T-helper 1 cell treated with Interleukin-12 subunit alpha and Interleukin-12 subunit beta and Interleukin-4 antibody, amounts not matched to agents 30 μg/mL and 1 μg/mL, for 36 hours (primary cell): Measurements from ENCODE around the gene HMGB4.

Experiments used
- H3K27ac Mint-ChIP-seq: one replicate; pipeline ENCODE4 v1.8.0; 2021; ENCODE audit warnings: mild to moderate bottlenecking, mixed read lengths
- H3K27me3 Mint-ChIP-seq: one replicate; pipeline ENCODE4 v1.8.0; 2021; ENCODE audit warnings: low read depth, mixed read lengths
- H3K36me3 Mint-ChIP-seq: one replicate; pipeline ENCODE4 v1.8.0; 2021; ENCODE audit warnings: low read depth, mixed read lengths
- H3K4me1 Mint-ChIP-seq: one replicate; pipeline ENCODE4 v1.8.0; 2021; ENCODE audit warnings: low read depth, mixed read lengths
- H3K4me3 Mint-ChIP-seq: one replicate; pipeline ENCODE4 v1.8.0; 2021; ENCODE audit warnings: mild to moderate bottlenecking, moderate library complexity, mixed read lengths
- H3K9me3 Mint-ChIP-seq: one replicate; pipeline ENCODE4 v1.8.0; 2021; ENCODE audit warnings: mixed read lengths

The HMGB4 gene

DNA sequence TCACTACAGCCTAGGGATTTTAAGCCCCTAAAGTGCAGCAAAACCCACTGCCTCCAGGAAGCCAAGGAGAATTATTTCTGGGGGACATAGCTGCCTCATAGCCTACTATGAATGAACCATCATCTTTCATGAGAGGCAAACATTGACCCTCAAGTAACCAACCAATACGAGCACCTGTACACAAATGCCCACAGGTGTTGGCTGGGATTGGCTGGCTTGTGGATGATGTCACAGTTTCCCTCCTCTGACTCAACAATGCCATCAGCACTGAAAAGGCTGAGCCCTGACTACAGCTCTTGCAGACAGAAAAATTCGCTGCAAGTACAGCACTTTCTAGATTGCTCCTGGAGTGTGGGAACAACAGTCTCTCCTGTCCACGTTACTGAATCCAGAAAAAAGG is at the start of gene HMGB4:
Gene HMGB4 (plus strand): TSS at position 301 of the 400 bp plus-strand sequence. CDS start 113 bp downstream, outside the sequence.
- no peak within 1 kb of the TSS for H3K4me3 Mint-ChIP-seq
- H3K9me3 Mint-ChIP-seq: no peaks in the 10 kb centered on the region
- H3K36me3 Mint-ChIP-seq: no peaks in the 10 kb centered on the region
- H3K27ac Mint-ChIP-seq: no peak within 1 kb of the TSS
- peaks cover 4% of the 10 kb centered on the region for H3K4me1 Mint-ChIP-seq
- no peaks in the 10 kb centered on the region for H3K27me3 Mint-ChIP-seq

GRCh38 chr1:33814166-33814565 is 49.7 kb upstream of the HMGB4 start:
- H3K27me3 Mint-ChIP-seq: peaks cover 8% of the 10 kb centered on the region
- no peaks in the 10 kb centered on the region for H3K4me1 Mint-ChIP-seq
- no peaks in the 10 kb centered on the region for H3K36me3 Mint-ChIP-seq
- H3K4me3 Mint-ChIP-seq: no peak overlapping the region
- no peaks in the 10 kb centered on the region for H3K9me3 Mint-ChIP-seq
- no peak overlapping the region for H3K27ac Mint-ChIP-seq

DNA sequence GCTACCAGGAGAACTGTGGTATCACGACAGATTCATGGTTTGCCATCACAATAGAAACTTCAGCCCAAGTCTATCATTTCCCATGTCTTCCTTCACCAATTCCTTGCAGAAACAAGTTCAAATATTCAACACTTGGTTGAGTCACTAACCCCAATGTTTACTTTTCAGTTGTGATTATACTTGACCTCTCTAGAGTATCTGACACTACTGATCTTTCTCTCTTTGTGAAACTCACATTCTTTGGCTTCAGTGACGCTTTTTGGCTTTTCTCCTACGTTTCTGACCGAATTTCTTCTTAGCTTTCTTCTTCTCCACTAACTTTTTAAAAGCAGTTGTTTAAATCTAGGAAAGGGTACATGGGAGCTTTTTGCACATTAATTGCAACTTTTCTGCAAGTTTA is 48.8 kb upstream of the HMGB4 start:
- H3K27ac Mint-ChIP-seq: no peak overlapping the region
- no peaks in the 10 kb centered on the region for H3K4me1 Mint-ChIP-seq
- peaks cover 8% of the 10 kb centered on the region for H3K27me3 Mint-ChIP-seq
- H3K4me3 Mint-ChIP-seq: no peak overlapping the region
- H3K9me3 Mint-ChIP-seq: no peaks in the 10 kb centered on the region
- H3K36me3 Mint-ChIP-seq: no peaks in the 10 kb centered on the region

DNA sequence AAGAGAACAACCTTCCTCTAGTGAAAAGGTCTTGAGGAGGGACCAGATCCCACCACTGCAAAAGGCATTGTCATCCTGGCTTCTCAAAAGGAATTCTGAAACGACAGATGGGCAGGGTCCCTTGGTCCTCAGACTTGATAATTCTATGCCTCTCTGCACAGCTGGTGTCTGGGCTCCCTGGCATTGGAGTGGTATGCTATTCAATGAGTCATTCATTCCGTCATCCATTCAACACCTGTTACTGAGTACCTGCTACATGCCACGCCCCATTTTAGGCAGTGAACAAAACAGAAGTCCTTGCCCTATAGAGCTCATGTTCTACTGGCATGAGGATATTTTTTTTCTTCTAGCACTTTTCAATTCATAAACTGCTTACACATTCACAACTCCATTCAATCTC is 45.8 kb upstream of the HMGB4 start:
- Mint-ChIP-seq H3K4me3 (no peak overlapping the region), H3K27ac (no peak overlapping the region)

DNA sequence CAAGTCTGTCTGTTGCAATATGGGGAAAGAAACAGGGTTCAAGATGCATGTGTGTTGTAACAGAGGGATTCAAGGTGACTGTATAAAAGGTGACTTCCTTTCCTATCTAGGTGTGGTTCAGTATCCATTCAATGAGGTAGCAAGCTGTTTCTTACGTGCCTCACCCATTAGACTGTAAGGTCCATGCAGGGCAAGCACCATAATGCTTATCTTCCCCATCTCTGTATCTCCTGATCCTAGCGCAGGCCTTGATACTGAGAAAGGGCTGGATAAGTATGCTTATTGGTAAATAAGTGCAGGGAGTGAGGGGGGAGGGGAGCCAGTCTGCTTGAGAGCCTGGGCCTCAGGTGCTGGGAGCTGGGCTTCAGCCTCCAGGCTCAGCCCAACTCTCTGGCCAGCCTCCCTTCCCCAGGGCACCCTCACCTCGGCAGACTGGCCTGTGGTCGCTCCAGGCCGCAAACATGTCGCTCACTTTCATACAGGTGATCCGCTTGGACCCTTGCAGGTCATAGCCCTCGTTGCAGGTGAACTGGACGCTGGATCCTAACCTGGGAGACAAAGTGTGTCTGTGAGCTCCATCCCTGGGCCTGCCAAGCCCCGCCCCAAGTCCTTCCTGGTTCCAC is 44.5 kb upstream of the HMGB4 start:
- H3K27ac Mint-ChIP-seq: no peak overlapping the region
- H3K9me3 Mint-ChIP-seq: no peaks in the 10 kb centered on the region
- no peaks in the 10 kb centered on the region for H3K4me1 Mint-ChIP-seq
- H3K27me3 Mint-ChIP-seq: no peaks in the 10 kb centered on the region
- no peak overlapping the region for H3K4me3 Mint-ChIP-seq
- H3K36me3 Mint-ChIP-seq: no peaks in the 10 kb centered on the region

More for the DNA sequence above, 45.8 kb upstream of the HMGB4 start:
- no peaks in the 10 kb centered on the region for H3K4me1 Mint-ChIP-seq
- H3K27me3 Mint-ChIP-seq: peaks cover 8% of the 10 kb centered on the region
- H3K36me3 Mint-ChIP-seq: no peaks in the 10 kb centered on the region
- no peaks in the 10 kb centered on the region for H3K9me3 Mint-ChIP-seq

GRCh38 chr1:33819913-33820311 is 44.0 kb upstream of the HMGB4 start:
- Mint-ChIP-seq H3K36me3 (no peaks in the 10 kb centered on the region), H3K4me3 (no peak overlapping the region), H3K4me1 (no peaks in the 10 kb centered on the region), H3K27me3 (no peaks in the 10 kb centered on the region), H3K9me3 (no peaks in the 10 kb centered on the region), H3K27ac (no peak overlapping the region)

- Mint-ChIP-seq H3K4me1 (no peaks in the 10 kb centered on the region), H3K27me3 (no peaks in the 10 kb centered on the region), H3K9me3 (no peaks in the 10 kb centered on the region), H3K36me3 (no peaks in the 10 kb centered on the region), H3K4me3 (no peak overlapping the region), H3K27ac (no peak overlapping the region)
Observed at GRCh38 chr1:33820804-33821203, 43.1 kb upstream of the HMGB4 start.

DNA sequence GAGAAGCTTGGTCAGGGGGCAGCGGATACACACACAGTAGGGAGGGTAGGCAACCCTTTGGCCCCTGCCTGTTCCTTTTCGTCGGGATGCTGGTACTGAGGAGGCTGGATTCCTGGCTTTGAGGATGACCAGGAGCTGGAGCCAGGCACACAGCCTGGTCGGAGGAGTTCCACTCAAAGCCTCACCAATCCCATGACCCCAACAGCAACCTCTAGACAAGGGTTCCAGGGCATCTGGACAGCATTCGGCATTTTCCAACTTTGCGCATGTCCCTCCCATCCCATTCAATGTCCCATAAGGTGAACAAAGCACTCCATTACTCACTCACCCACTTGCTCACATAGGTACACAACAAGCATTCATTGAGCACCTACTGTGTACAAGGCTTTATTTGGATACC is 42.6 kb upstream of the HMGB4 start:
- H3K4me1 Mint-ChIP-seq: no peaks in the 10 kb centered on the region
- H3K9me3 Mint-ChIP-seq: no peaks in the 10 kb centered on the region
- no peak overlapping the region for H3K27ac Mint-ChIP-seq
- H3K36me3 Mint-ChIP-seq: no peaks in the 10 kb centered on the region
- no peaks in the 10 kb centered on the region for H3K27me3 Mint-ChIP-seq
- H3K4me3 Mint-ChIP-seq: no peak overlapping the region

DNA sequence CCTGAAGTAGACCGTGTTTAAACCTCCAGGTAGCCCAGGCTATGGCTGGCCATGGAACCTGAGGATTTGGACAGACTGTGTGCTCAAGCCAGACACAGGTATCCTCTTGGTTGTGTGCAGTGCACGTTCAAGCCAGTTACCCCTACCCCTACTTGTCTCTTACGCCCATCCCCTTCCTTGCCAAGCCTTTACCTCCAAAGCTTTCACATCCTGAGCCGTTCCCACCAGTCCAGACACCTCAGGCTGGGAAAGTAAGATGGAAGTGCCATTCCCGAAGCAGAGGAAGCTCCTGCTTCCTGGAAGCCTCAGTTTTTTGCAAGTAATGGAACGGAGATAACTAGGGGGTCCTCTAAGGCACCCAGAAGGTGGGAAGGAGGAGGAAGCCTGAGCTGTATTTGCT is 41.5 kb upstream of the HMGB4 start:
- Mint-ChIP-seq H3K27me3 (no peaks in the 10 kb centered on the region), H3K36me3 (no peaks in the 10 kb centered on the region), H3K9me3 (no peaks in the 10 kb centered on the region), H3K4me3 (no peak overlapping the region), H3K27ac (no peak overlapping the region), H3K4me1 (no peaks in the 10 kb centered on the region)

- H3K27me3 Mint-ChIP-seq: no peaks in the 10 kb centered on the region
Observed at GRCh38 chr1:33823401-33823800, 40.5 kb upstream of the HMGB4 start.

DNA sequence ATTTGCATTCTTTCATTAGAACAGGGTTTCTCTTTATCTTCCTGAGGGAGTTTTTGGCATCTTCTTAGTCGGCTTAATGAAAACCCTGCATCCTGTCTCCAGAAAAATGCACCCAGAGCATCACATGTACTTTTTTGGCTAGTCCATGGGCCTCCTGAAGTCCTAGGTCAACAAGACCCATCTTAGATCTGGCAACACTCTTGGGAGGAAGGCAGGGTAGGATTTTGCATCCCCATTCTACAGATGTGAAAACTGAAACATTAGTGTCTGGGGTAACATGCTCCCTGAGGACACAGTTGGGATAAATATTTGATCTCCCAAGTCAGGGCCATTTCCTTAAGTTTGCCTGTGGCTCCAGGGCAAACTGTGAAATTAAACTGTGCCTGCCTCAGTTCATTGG is 40.0 kb upstream of the HMGB4 start:
- H3K4me3 Mint-ChIP-seq: no peak overlapping the region
- no peak overlapping the region for H3K27ac Mint-ChIP-seq
- H3K27me3 Mint-ChIP-seq: no peaks in the 10 kb centered on the region
- H3K4me1 Mint-ChIP-seq: no peaks in the 10 kb centered on the region
- no peaks in the 10 kb centered on the region for H3K36me3 Mint-ChIP-seq
- no peaks in the 10 kb centered on the region for H3K9me3 Mint-ChIP-seq

More at GRCh38 chr1:33823401-33823800, 40.5 kb upstream of the HMGB4 start:
- Mint-ChIP-seq H3K27ac (no peak overlapping the region), H3K36me3 (no peaks in the 10 kb centered on the region), H3K4me1 (no peaks in the 10 kb centered on the region), H3K4me3 (no peak overlapping the region), H3K9me3 (no peaks in the 10 kb centered on the region)

GRCh38 chr1:33824321-33824720 is 39.6 kb upstream of the HMGB4 start:
- H3K36me3 Mint-ChIP-seq: no peaks in the 10 kb centered on the region
- H3K4me1 Mint-ChIP-seq: no peaks in the 10 kb centered on the region
- no peak overlapping the region for H3K4me3 Mint-ChIP-seq
- no peak overlapping the region for H3K27ac Mint-ChIP-seq
- no peaks in the 10 kb centered on the region for H3K27me3 Mint-ChIP-seq
- H3K9me3 Mint-ChIP-seq: no peaks in the 10 kb centered on the region

DNA sequence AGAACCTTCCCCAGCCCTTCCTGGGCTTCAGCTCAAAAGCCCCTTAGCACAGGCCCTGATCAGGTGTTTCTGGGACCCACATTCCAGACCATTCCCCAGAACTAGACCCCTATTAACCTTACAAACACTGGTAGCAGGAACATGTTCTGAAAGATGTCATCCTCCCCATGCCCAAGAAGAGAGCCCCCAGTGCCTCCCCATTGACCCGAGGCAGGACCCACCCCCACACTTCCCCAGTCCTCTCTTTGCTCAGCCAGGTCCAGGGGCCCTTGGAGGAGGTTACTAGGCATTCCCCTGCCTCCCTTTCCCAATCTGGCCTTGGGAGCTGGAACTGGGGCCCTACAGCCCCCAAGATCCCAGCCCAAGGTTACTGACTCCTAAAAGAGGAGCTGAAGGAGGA is 38.9 kb upstream of the HMGB4 start:
- H3K27me3 Mint-ChIP-seq: no peaks in the 10 kb centered on the region
- H3K36me3 Mint-ChIP-seq: no peaks in the 10 kb centered on the region
- H3K4me3 Mint-ChIP-seq: no peak overlapping the region
- no peak overlapping the region for H3K27ac Mint-ChIP-seq
- H3K4me1 Mint-ChIP-seq: no peaks in the 10 kb centered on the region
- no peaks in the 10 kb centered on the region for H3K9me3 Mint-ChIP-seq

DNA sequence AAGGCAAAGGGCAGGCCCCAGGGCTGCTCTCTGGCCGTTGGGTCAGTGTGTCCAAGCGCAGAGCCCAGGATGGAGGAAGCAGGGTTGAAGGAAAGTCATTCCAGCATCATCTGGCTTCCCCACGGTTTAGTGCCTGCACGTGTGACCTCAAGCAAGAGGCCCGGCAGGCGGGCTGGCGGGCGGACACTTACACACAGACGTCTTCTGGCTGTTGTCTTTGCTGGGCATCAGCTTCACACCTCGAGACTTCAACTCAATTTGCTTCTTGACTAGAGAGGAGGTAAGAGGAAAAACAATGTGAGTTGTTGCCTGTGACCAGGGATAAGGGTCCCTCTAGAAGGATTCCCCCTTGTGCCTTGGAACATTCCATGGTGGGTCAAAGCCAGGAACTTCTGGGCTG is 38.4 kb upstream of the HMGB4 start:
- Mint-ChIP-seq H3K27ac (no peak overlapping the region), H3K4me3 (no peak overlapping the region), H3K27me3 (no peaks in the 10 kb centered on the region), H3K4me1 (no peaks in the 10 kb centered on the region), H3K9me3 (no peaks in the 10 kb centered on the region), H3K36me3 (no peaks in the 10 kb centered on the region)

- Mint-ChIP-seq H3K4me1 (no peaks in the 10 kb centered on the region), H3K4me3 (no peak overlapping the region), H3K27ac (no peak overlapping the region), H3K27me3 (no peaks in the 10 kb centered on the region), H3K36me3 (no peaks in the 10 kb centered on the region), H3K9me3 (no peaks in the 10 kb centered on the region)
Observed at GRCh38 chr1:33826311-33826710, 37.6 kb upstream of the HMGB4 start.

- Mint-ChIP-seq H3K36me3 (no peaks in the 10 kb centered on the region), H3K9me3 (no peaks in the 10 kb centered on the region), H3K27me3 (no peaks in the 10 kb centered on the region), H3K27ac (no peak overlapping the region), H3K4me1 (no peaks in the 10 kb centered on the region), H3K4me3 (no peak overlapping the region)
Observed at GRCh38 chr1:33826711-33827110, 37.2 kb upstream of the HMGB4 start.
